GM23338 (cell line): ENCODE data around the gene CER1. TPM values are rescaled to one million over a fixed set of nuclear protein-coding genes. Genes with fewer than 3 reads are reported as not detected.
A peak's percentile ranks its signal among the peaks of the same experiment; 100 is the strongest.

Experiments used
- ATAC-seq: fragments of 200-7000 bp; cut with Tn5 transposase; 3 replicates; pipeline ENCODE4 v1.9.1; 2020
- DNase-seq: peaks from one replicate; pipeline ENCODE4 v3.0.0-alpha.2; 2015; ENCODE audit warnings: low spot score
- H2AFZ ChIP-seq: fragments of 200-600 bp; sonication (generic); 2 replicates; pipeline ENCODE4 v1.8.0; 2016; ENCODE audit warnings: antibody characterized with exemption, mild to moderate bottlenecking, moderate library complexity
- H3F3A ChIP-seq: fragments of 200-600 bp; sonication (generic); replicated peaks from 2 replicates; pipeline ENCODE4 v1.8.0; 2017; ENCODE audit warnings: antibody characterized with exemption, mixed run types, low read depth
- H3K27ac ChIP-seq: fragments of 200-600 bp; sonication (generic); 2 replicates; pipeline ENCODE4 v1.6.1; 2016; ENCODE audit warnings: low read depth
- H3K27me3 ChIP-seq: fragments of 200-600 bp; sonication (generic); 2 replicates; pipeline ENCODE4 v1.8.0; 2016; ENCODE audit warnings: mild to moderate bottlenecking, mixed run types, moderate library complexity; ENCODE audit not compliant: insufficient read depth
- H3K36me3 ChIP-seq: fragments of 200-600 bp; sonication (generic); 2 replicates; pipeline ENCODE4 v1.8.0; 2016; ENCODE audit warnings: mild to moderate bottlenecking; ENCODE audit not compliant: insufficient read depth
- H3K4me1 ChIP-seq: fragments of 200-600 bp; sonication (generic); 2 replicates; pipeline ENCODE4 v1.8.0; 2016; ENCODE audit warnings: mild to moderate bottlenecking, moderate library complexity; ENCODE audit not compliant: insufficient read depth
- H3K4me2 ChIP-seq: fragments of 200-600 bp; sonication (generic); 2 replicates; pipeline ENCODE4 v1.7.1; 2017; ENCODE audit warnings: mixed run types
- H3K4me3 ChIP-seq: fragments of 200-600 bp; sonication (generic); 2 replicates; pipeline ENCODE4 v1.6.1; 2016; ENCODE audit warnings: mixed run types
- H3K79me2 ChIP-seq: fragments of 200-600 bp; sonication (generic); replicated peaks from 2 replicates; pipeline ENCODE4 v1.8.0; 2017; ENCODE audit warnings: mild to moderate bottlenecking; ENCODE audit not compliant: insufficient read depth
- H3K9me2 ChIP-seq: fragments of 200-600 bp; sonication (generic); 2 replicates; pipeline ENCODE4 v1.8.0; 2017; ENCODE audit not compliant: insufficient read depth
- H4K20me1 ChIP-seq: fragments of 200-600 bp; sonication (generic); replicated peaks from 2 replicates; pipeline ENCODE4 v1.8.0; 2017; ENCODE audit warnings: mild to moderate bottlenecking; ENCODE audit not compliant: insufficient read depth
- H3K27ac Mint-ChIP-seq: 2 replicates; pipeline ENCODE4 v1.8.0; 2020; ENCODE audit warnings: inconsistent platforms, mild to moderate bottlenecking, moderate library complexity, mixed read lengths
- H3K27me3 Mint-ChIP-seq: 3 replicates; pipeline ENCODE4 v1.8.0; 2022; ENCODE audit warnings: low read depth, mild to moderate bottlenecking, moderate library complexity, mixed read lengths, inconsistent platforms; ENCODE audit not compliant: insufficient read depth, poor library complexity
- H3K36me3 Mint-ChIP-seq: 3 replicates; pipeline ENCODE4 v1.8.0; 2021; ENCODE audit warnings: low read depth, mild to moderate bottlenecking, inconsistent platforms, moderate library complexity, mixed read lengths
- H3K4me1 Mint-ChIP-seq: 3 replicates; pipeline ENCODE4 v1.8.0; 2020; ENCODE audit warnings: mild to moderate bottlenecking, inconsistent platforms, mixed read lengths
- H3K4me3 Mint-ChIP-seq: 3 replicates; pipeline ENCODE4 v1.8.0; 2021; ENCODE audit warnings: moderate library complexity, mild to moderate bottlenecking, inconsistent platforms, mixed read lengths
- H3K9me3 Mint-ChIP-seq: 3 replicates; pipeline ENCODE4 v1.8.0; 2020; ENCODE audit warnings: moderate library complexity, mild to moderate bottlenecking, inconsistent platforms, mixed read lengths
- EZH2 ChIP-seq: fragments of 200-600 bp; sonication (generic); IDR thresholded peaks from one replicate; pipeline ENCODE4 v1.8.0; 2017; ENCODE audit warnings: antibody characterized with exemption, mild to moderate bottlenecking, low read depth; ENCODE audit not compliant: unreplicated experiment
- polyA plus RNA-seq: library from polyadenylated mRNA; unstranded; fragments of >200 nt; fragmentation: Nextera tagmentation; extraction: Ambion mirVana; gene quantifications from 2 replicates; pipeline ENCODE4 v1.2.1, GENCODE V29; 2016
- total RNA-seq: library from RNA; depleted of rRNA; stranded (reverse); fragments of >200 nt; shearing (Covaris generic); gene quantifications from 2 replicates; pipeline ENCODE4 v1.2.3, GENCODE V29; 2014
- TF ChIP-seq, protein P1 (sequence below), 2 experiments: fragments of 200-600 bp in 1 of 2; sonication (generic) in 1 of 2; conservative IDR thresholded peaks; 2 replicates each; pipeline versions ENCODE4 v1.5.1 to v1.6.1; 2016 to 2017; ENCODE audit warnings: antibody characterized with exemption in 2 of 2, low read depth in 2 of 2, mild to moderate bottlenecking in 2 of 2, moderate library complexity in 1 of 2
- TF ChIP-seq, protein P2 (sequence below): fragments of 250-450 bp; sonication (Bioruptor Pico); IDR thresholded peaks from 2 replicates; pipeline ENCODE4 v1.5.0; 2020; ENCODE audit warnings: mild to moderate bottlenecking, moderate library complexity

CER1 gene
- total and polyA plus RNA-seq, 2 experiments from 2014 or later, result 0.73 to 4.4 TPM

DNA sequence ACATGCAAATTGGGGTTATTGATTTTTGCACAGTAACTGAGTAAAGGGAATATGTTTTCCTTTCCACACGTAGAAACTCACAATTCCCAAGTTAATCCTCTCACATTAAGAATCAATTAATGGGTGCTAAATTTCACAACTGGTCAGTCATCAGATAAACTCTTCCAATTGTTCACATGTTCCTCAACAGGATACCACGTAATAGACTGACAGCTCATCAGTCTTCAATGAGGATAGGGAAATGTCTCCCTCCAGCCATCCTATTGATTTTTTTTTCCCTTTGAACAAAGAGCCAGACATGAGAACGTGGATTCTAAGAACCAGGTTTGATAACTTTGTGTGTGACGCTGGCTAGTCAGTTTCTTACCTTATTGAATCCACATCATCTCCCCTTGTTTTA, 768 bp upstream of the CER1 start:
- H3K27ac Mint-ChIP-seq, result no peak overlapping the region
- TF ChIP-seq, protein P1, sequence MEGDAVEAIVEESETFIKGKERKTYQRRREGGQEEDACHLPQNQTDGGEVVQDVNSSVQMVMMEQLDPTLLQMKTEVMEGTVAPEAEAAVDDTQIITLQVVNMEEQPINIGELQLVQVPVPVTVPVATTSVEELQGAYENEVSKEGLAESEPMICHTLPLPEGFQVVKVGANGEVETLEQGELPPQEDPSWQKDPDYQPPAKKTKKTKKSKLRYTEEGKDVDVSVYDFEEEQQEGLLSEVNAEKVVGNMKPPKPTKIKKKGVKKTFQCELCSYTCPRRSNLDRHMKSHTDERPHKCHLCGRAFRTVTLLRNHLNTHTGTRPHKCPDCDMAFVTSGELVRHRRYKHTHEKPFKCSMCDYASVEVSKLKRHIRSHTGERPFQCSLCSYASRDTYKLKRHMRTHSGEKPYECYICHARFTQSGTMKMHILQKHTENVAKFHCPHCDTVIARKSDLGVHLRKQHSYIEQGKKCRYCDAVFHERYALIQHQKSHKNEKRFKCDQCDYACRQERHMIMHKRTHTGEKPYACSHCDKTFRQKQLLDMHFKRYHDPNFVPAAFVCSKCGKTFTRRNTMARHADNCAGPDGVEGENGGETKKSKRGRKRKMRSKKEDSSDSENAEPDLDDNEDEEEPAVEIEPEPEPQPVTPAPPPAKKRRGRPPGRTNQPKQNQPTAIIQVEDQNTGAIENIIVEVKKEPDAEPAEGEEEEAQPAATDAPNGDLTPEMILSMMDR (conservative IDR thresholded peaks at IDR 0.05; ENCODE audit: low read depth in 2 of 2), result no peak
- no peak for TF ChIP-seq EZH2
- TF ChIP-seq, protein P2, sequence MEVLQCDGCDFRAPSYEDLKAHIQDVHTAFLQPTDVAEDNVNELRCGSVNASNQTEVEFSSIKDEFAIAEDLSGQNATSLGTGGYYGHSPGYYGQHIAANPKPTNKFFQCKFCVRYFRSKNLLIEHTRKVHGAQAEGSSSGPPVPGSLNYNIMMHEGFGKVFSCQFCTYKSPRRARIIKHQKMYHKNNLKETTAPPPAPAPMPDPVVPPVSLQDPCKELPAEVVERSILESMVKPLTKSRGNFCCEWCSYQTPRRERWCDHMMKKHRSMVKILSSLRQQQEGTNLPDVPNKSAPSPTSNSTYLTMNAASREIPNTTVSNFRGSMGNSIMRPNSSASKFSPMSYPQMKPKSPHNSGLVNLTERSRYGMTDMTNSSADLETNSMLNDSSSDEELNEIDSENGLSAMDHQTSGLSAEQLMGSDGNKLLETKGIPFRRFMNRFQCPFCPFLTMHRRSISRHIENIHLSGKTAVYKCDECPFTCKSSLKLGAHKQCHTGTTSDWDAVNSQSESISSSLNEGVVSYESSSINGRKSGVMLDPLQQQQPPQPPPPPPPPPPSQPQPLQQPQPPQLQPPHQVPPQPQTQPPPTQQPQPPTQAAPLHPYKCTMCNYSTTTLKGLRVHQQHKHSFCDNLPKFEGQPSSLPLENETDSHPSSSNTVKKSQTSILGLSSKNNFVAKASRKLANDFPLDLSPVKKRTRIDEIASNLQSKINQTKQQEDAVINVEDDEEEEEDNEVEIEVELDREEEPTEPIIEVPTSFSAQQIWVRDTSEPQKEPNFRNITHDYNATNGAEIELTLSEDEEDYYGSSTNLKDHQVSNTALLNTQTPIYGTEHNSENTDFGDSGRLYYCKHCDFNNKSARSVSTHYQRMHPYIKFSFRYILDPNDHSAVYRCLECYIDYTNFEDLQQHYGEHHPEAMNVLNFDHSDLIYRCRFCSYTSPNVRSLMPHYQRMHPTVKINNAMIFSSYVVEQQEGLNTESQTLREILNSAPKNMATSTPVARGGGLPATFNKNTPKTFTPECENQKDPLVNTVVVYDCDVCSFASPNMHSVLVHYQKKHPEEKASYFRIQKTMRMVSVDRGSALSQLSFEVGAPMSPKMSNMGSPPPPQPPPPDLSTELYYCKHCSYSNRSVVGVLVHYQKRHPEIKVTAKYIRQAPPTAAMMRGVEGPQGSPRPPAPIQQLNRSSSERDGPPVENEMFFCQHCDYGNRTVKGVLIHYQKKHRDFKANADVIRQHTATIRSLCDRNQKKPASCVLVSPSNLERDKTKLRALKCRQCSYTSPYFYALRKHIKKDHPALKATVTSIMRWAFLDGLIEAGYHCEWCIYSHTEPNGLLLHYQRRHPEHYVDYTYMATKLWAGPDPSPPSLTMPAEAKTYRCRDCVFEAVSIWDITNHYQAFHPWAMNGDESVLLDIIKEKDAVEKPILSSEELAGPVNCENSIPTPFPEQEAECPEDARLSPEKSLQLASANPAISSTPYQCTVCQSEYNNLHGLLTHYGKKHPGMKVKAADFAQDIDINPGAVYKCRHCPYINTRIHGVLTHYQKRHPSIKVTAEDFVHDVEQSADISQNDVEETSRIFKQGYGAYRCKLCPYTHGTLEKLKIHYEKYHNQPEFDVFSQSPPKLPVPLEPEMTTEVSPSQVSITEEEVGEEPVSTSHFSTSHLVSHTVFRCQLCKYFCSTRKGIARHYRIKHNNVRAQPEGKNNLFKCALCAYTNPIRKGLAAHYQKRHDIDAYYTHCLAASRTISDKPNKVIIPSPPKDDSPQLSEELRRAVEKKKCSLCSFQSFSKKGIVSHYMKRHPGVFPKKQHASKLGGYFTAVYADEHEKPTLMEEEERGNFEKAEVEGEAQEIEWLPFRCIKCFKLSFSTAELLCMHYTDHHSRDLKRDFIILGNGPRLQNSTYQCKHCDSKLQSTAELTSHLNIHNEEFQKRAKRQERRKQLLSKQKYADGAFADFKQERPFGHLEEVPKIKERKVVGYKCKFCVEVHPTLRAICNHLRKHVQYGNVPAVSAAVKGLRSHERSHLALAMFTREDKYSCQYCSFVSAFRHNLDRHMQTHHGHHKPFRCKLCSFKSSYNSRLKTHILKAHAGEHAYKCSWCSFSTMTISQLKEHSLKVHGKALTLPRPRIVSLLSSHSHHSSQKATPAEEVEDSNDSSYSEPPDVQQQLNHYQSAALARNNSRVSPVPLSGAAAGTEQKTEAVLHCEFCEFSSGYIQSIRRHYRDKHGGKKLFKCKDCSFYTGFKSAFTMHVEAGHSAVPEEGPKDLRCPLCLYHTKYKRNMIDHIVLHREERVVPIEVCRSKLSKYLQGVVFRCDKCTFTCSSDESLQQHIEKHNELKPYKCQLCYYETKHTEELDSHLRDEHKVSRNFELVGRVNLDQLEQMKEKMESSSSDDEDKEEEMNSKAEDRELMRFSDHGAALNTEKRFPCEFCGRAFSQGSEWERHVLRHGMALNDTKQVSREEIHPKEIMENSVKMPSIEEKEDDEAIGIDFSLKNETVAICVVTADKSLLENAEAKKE (CRISPR knock-in tag), result no peak
- Histone ChIP-seq H3K4me3 (no peak overlapping the region), H3K9me2 (no peaks in the 10 kb centered on the region), H3K79me2 (no peaks in the 10 kb centered on the region), H2AFZ (no peak overlapping the region), H4K20me1 (no peaks in the 10 kb centered on the region), H3K36me3 (no peaks in the 10 kb centered on the region), H3K27ac (no peak overlapping the region), H3K4me2 (0 out of 2 replicates have a peak overlapping the region, but pooled peaks have one; percentile 12), H3F3A (no peaks in the 10 kb centered on the region), H3K27me3 (peaks cover 82% of the 10 kb centered on the region), H3K4me1 (peaks cover 15% of the 10 kb centered on the region)
- ATAC-seq (no peak), DNase-seq (peak; percentile 30)
- H3K4me3 Mint-ChIP-seq, result peak overlapping the region; percentile 57; the same call in 1 of the 3 replicates
- H3K4me1 Mint-ChIP-seq, result peaks cover 29% of the 10 kb centered on the region
- H3K36me3 Mint-ChIP-seq, result no peaks in the 10 kb centered on the region
- H3K27me3 Mint-ChIP-seq, result peaks cover 45% of the 10 kb centered on the region
- H3K9me3 Mint-ChIP-seq, result no peaks in the 10 kb centered on the region
